ENCODE results near the gene KRTAP3-2. TPM values are rescaled to one million over a fixed set of nuclear protein-coding genes. Genes with fewer than 3 reads are reported as not detected.

The KRTAP3-2 gene
- polyA plus RNA-seq, 1 donor from 2014 or later, result not detected

DNA sequence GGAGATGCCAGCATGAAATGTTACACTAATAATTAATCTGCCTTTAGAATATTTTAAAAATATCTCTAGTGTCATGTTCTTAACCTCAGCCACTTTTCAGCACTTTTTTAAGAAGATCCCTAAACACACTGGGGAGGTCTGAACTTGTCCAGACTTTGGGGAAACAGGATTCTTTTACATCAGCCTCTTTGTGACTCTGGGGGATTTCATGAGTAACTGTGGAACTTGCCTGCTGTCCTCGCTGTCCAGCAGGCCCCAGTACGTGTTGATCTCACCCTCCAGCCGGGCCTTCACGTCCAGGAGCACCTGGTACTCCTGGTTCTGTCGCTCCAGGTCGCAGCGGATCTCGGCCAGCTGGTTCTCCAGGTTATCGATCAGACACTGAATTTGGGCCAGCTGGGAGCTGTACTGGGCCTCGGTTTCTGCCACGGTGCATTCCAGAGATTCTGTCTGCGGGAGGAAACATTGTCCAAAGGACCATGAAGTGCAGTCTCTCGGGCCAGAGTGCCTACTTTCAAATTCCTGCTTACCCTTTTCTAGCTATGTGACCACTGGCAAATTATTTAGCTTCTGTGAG lies 21.0 kb downstream of the KRTAP3-2 start:
- H3F3A ChIP-seq (ENCODE audit: insufficient read depth, low read length, poor library complexity, severe bottlenecking), result no peaks in the 10 kb centered on the region
- no peaks in the 10 kb centered on the region for H3K79me2 ChIP-seq (replicated peaks; ENCODE audit: insufficient read depth, low read length)
- no peak overlapping the region for H3K4me3 ChIP-seq (ENCODE audit: low read length)
- no peaks in the 10 kb centered on the region for H3K36me3 ChIP-seq (ENCODE audit: insufficient read depth, low read length)
- H3K27ac ChIP-seq (ENCODE audit: low read length), result no peak overlapping the region
- no peak overlapping the region for H3K9ac ChIP-seq (ENCODE audit: low read length)
- TF ChIP-seq, protein P1, sequence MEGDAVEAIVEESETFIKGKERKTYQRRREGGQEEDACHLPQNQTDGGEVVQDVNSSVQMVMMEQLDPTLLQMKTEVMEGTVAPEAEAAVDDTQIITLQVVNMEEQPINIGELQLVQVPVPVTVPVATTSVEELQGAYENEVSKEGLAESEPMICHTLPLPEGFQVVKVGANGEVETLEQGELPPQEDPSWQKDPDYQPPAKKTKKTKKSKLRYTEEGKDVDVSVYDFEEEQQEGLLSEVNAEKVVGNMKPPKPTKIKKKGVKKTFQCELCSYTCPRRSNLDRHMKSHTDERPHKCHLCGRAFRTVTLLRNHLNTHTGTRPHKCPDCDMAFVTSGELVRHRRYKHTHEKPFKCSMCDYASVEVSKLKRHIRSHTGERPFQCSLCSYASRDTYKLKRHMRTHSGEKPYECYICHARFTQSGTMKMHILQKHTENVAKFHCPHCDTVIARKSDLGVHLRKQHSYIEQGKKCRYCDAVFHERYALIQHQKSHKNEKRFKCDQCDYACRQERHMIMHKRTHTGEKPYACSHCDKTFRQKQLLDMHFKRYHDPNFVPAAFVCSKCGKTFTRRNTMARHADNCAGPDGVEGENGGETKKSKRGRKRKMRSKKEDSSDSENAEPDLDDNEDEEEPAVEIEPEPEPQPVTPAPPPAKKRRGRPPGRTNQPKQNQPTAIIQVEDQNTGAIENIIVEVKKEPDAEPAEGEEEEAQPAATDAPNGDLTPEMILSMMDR (IDR thresholded peaks at IDR 0.05; ENCODE audit: poor library complexity, severe bottlenecking), result no peak
- TF ChIP-seq SMC3 (conservative IDR thresholded peaks at IDR 0.05; ENCODE audit: poor library complexity), result no peak
- TF ChIP-seq POLR2AphosphoS5 (IDR thresholded peaks at IDR 0.05), result no peak
- TF ChIP-seq EP300 (conservative IDR thresholded peaks at IDR 0.05; ENCODE audit: poor library complexity, severe bottlenecking), result no peak
- no peak for TF ChIP-seq MXI1 (conservative IDR thresholded peaks at IDR 0.05; ENCODE audit: poor library complexity, severe bottlenecking)
- TF ChIP-seq TAF1 (IDR thresholded peaks at IDR 0.05; ENCODE audit: low read depth), result no peak
- TF ChIP-seq EZH2 (IDR thresholded peaks at IDR 0.05; ENCODE audit: borderline replicate concordance, insufficient read depth, low read length, poor library complexity, severe bottlenecking), result no peak
- TF ChIP-seq, protein P2, sequence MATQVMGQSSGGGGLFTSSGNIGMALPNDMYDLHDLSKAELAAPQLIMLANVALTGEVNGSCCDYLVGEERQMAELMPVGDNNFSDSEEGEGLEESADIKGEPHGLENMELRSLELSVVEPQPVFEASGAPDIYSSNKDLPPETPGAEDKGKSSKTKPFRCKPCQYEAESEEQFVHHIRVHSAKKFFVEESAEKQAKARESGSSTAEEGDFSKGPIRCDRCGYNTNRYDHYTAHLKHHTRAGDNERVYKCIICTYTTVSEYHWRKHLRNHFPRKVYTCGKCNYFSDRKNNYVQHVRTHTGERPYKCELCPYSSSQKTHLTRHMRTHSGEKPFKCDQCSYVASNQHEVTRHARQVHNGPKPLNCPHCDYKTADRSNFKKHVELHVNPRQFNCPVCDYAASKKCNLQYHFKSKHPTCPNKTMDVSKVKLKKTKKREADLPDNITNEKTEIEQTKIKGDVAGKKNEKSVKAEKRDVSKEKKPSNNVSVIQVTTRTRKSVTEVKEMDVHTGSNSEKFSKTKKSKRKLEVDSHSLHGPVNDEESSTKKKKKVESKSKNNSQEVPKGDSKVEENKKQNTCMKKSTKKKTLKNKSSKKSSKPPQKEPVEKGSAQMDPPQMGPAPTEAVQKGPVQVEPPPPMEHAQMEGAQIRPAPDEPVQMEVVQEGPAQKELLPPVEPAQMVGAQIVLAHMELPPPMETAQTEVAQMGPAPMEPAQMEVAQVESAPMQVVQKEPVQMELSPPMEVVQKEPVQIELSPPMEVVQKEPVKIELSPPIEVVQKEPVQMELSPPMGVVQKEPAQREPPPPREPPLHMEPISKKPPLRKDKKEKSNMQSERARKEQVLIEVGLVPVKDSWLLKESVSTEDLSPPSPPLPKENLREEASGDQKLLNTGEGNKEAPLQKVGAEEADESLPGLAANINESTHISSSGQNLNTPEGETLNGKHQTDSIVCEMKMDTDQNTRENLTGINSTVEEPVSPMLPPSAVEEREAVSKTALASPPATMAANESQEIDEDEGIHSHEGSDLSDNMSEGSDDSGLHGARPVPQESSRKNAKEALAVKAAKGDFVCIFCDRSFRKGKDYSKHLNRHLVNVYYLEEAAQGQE (IDR thresholded peaks at IDR 0.05; ENCODE audit: borderline replicate concordance), result no peak
- no peak for TF ChIP-seq RAD21 (conservative IDR thresholded peaks at IDR 0.05)
- H4K20me1 ChIP-seq (ENCODE audit: insufficient read depth), result no peaks in the 10 kb centered on the region
- H3K9me3 ChIP-seq (ENCODE audit: low read length), result no peaks in the 10 kb centered on the region
- H3K27me3 ChIP-seq (ENCODE audit: insufficient read depth, low read depth, low read length), result no peaks in the 10 kb centered on the region
- no peak overlapping the region for H3K4me2 ChIP-seq (ENCODE audit: low read length)
- H2AFZ ChIP-seq (ENCODE audit: low read depth, low read length), result no peak overlapping the region
- H3K9me2 ChIP-seq (ENCODE audit: insufficient read depth, low read length), result no peaks in the 10 kb centered on the region

DNA sequence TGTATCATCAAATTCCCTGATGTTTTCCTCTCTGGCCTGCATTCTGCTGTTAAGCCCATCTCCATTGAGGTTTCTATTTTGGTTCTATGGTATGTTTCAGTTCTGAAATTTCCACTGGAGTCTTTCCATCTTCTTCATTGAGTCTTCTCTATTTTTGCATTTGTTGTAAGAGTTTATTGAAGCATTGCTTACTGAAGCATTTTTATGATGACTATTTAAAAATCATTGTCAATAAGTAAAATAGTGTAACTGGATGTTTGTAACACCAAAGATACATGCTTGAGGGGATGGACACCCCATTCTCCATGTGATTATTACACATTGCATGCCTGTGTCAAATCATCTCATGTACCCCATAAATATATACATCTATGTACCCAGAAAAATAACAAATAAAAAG lies 24.2 kb downstream of the KRTAP3-2 start:
- Histone ChIP-seq H3K4me3 (ENCODE audit: low read length) (no peak overlapping the region), H3K9me2 (ENCODE audit: insufficient read depth, low read length) (no peaks in the 10 kb centered on the region), H3K9ac (ENCODE audit: low read length) (no peak overlapping the region), H3K27me3 (ENCODE audit: insufficient read depth, low read depth, low read length) (no peaks in the 10 kb centered on the region), H3F3A (ENCODE audit: insufficient read depth, low read length, poor library complexity, severe bottlenecking) (no peaks in the 10 kb centered on the region), H3K36me3 (ENCODE audit: insufficient read depth, low read length) (no peaks in the 10 kb centered on the region), H4K20me1 (ENCODE audit: insufficient read depth) (no peaks in the 10 kb centered on the region), H3K27ac (ENCODE audit: low read length) (no peak overlapping the region), H3K79me2 (replicated peaks; ENCODE audit: insufficient read depth, low read length) (no peaks in the 10 kb centered on the region), H2AFZ (ENCODE audit: low read depth, low read length) (no peak overlapping the region), H3K4me2 (ENCODE audit: low read length) (no peak overlapping the region), H3K9me3 (ENCODE audit: low read length) (no peaks in the 10 kb centered on the region)
- TF ChIP-seq RAD21 (conservative IDR thresholded peaks at IDR 0.05) (no peak), SMC3 (conservative IDR thresholded peaks at IDR 0.05; ENCODE audit: poor library complexity) (no peak)
- TF ChIP-seq, protein P1 (IDR thresholded peaks at IDR 0.05; ENCODE audit: poor library complexity, severe bottlenecking), result no peak
